Stimulated activated CD4-positive, alpha-beta T cell treated with anti-CD3 and anti-CD28 coated beads, Interleukin-12 subunit alpha, Interleukin-12 subunit beta, amount 100 ng/mL, for 4 hours (primary cell): ENCODE measurements around the gene MEX3A.
A peak's percentile ranks its signal among the peaks of the same experiment; 100 is the strongest.

ENCODE experiments used
- DNase-seq: peaks from one replicate; pipeline ENCODE4 v3.0.0-alpha.2; 2020

The MEX3A gene

DNA sequence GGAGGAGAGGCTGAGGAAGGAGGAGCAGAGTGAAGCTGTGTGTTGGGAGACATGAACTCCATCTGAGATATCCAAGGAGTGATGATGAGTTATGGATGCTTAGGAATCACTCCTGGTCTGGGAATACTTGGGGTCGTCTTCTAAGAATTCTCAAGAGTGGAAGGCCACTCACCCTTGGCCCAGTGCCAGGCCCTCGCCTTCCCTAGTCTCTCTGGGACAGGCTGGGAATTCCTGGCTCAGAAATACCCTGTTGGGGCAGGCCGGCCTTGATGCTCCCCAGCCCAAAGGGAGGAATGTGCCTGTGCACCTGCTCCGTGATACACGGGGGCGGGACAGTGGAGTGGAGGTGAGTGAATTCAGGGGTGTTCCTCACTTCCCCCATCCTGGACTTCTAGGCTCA, 19.6 kb upstream of the MEX3A start:
- no peak for DNase-seq

DNA sequence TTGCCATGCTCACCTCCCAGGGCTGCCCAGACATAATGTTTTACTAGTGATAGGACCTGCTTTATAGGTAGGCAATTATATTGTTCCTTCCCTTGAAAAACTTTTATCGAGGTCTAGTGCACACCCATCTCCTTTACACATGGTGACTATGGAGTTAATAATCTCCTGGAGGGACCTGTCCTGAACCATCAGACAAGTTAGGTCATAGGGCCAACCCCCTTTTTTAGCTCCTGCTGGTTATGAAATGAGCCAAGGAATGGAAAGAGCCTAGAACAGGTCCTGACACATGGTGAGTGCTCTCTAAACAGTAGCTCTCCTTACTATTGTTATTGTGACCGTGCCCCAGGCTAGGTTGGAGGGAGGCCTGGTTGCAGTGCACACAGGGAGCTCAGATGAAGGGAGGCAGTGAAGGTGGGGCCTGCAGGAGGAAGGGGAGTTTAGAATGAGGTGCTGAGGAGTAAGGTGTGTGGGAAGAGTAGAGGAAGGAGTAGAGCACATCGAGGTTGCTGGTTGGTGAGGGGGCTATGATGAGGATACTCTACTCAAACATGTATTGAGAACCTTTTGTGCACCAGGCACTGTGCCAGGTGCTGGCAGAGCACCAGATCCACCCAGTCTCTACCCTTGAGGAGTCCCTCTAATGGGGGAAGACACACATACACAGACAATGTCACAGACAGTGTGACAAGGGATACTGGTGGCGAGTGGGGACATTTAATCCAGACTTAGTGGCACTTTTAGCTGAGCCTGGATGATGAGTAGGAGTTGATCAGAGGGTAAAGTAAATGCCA, 18.1 kb upstream of the MEX3A start:
- no peak for DNase-seq

DNA sequence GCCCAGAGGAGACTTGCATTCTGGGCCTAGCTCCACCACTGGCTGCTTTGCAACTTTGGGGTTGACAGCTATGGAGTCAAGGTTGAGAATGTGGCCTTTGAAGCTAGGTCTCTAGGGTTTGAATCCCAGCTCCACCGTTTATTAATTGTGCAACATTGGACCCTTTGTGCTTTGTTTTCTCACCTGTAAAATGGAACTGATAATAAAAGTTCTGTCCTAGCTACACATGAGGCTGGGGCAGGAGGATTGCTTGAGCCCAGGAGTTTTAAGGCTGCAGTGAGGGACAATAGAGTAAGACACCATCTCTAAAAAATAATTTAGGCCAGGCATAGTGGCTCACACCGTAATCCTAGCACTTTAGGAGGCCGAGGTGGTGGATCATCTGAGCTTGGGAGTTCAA, 17.0 kb upstream of the MEX3A start:
- no peak for DNase-seq

DNA sequence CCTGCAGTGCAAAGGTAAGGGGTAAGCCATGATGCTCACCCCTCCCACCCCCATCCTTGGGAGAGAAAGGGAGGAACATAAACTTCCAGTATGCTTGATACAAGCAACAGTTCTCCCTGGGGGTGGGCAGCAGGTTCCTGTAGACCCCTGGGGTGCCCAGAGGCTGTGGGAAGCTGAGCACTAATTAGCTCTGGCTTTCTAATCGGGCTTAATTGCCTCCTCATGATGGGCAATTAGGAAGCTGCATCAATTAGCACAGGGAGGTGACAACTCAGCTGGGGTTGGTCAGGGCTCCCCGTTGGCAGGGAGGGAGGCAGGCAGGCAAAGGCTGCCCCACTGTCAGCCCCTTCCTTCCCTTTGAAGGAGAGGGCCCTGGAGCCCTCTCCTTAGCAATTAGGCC, 16.5 kb upstream of the MEX3A start:
- DNase-seq: no peak

DNA sequence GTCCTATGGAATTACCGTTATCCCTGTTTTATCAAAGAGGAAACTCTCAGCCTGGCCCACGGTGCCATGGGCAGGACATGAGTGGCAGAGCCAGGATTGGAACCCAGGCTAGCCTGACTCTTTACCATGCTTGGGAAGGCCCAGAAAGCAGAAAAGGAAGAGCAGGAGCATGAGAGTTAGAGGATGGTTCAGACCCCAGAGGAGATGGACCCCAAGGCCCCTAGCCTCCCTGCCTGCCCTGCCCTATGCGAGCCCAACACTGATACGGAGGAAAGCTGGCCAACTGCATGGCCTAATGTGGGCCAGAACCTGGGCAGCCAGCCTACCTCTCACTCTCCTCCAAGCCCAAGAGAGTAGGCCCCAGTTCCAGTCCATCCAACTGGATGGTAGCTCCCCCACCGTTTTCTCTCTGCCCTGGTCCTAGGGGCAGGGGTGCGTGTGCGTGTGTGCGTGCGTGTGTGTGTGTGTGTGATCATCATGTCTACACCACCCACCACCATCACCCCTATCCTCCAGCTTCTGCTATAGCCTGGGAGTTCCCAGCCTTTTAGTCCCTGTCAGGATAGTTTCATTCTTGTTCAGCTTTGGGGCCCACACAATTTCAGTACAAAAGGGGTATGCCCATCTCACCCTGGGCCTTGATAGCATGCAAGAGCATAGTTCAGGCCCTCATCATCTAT, 15.4 kb upstream of the MEX3A start:
- peak; percentile 43 for DNase-seq

DNA sequence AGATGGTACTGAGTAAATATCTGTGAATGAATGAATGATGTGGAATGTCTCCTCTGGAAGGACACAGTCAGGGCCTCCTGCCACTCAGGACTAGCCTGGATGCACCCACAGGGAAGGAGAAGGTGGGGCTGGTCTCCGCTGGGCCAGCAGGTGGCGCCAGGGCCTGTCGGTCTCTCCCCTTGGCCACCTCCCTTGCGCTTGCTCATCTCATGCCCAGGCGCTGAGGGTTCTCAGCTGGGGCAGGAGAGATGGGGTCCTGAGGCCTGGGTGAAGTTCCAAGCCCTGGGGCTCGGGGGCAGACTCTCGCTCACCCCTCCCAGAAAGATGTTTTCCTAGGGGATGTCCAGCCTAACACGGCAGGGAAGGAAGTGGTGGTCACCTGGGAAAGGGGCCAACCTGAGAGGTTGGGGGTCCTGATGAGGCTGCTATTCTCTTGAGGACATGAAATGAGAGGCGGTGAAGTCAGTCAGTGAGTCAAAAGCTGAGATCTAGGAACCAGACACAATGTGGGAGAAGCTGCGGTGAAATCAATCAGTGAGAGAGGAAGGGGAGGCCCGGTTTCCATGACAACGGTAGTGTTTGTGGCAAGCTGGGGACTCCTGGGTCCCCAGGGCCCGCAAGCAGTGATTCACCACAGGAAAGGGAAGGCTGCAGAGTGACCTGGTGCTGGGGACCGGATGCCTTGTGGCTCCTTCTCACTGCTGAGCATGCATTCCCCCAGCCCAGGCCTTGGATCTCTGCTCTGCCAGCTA, 14.6 kb upstream of the MEX3A start:
- DNase-seq: peak; percentile 83

- no peak for DNase-seq
Observed at GRCh38 chr1:156095906-156096508, 13.7 kb upstream of the MEX3A start.

GRCh38 chr1:156091610-156092009, 9.3 kb upstream of the MEX3A start:
- no peak for DNase-seq

- peak; percentile 91 for DNase-seq
Observed at GRCh38 chr1:156090840-156091188, 8.5 kb upstream of the MEX3A start.

DNA sequence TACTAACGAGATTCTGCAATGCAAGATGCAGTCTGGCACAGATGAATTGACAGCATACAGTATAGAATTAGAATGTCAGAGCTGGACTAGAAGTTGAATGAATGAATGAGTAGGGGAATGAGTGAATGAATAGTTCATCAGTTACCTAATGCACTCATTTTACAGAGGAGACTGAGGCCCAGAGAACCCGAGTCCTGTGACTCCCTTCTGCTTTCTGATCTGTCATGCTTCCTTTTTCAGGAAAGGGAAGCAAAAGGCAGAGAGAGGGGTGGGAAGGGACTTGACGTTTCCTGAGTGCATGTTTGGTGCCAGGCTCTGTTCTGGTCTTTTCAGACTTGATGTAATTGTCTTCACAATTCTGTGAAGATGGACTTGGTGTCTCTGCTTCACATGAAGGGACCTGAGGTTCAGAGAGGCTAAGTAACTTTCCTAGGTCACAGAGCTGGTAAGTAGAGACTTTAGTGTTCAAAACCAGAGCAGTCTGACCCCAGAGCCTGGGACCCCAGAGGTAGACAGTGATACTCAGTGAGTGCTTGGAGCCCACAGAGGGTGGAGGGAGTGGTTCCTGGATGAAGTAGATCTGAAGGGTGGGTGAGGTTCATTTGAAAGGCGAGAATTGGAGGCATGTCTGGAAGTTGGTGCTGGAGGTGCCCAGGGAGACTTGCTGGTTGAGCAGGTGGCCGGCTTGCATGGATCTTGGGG, 8.0 kb upstream of the MEX3A start:
- DNase-seq: no peak

DNA sequence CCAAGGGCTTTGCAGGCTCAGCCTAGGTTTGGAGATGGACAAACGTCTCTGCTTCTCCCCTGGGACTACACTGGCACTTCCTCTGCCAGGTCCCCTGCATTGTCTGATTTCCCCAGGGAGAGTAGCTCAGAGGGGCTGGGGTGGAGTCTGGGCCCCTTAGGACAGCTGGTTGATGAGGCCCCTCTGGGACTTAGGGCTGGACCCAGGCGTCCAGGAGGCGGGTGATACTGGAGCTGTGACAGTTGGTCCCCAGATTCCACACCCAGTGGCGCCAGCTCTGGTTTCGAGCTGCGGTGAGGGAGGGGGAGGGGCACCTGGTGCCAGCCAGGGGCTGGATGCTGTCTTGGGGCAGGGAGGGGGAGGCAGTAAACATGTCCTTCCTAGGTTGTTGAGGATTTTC, 7.4 kb upstream of the MEX3A start:
- DNase-seq: no peak

- no peak for DNase-seq
Observed at GRCh38 chr1:156086256-156086662, 4.0 kb upstream of the MEX3A start.

DNA sequence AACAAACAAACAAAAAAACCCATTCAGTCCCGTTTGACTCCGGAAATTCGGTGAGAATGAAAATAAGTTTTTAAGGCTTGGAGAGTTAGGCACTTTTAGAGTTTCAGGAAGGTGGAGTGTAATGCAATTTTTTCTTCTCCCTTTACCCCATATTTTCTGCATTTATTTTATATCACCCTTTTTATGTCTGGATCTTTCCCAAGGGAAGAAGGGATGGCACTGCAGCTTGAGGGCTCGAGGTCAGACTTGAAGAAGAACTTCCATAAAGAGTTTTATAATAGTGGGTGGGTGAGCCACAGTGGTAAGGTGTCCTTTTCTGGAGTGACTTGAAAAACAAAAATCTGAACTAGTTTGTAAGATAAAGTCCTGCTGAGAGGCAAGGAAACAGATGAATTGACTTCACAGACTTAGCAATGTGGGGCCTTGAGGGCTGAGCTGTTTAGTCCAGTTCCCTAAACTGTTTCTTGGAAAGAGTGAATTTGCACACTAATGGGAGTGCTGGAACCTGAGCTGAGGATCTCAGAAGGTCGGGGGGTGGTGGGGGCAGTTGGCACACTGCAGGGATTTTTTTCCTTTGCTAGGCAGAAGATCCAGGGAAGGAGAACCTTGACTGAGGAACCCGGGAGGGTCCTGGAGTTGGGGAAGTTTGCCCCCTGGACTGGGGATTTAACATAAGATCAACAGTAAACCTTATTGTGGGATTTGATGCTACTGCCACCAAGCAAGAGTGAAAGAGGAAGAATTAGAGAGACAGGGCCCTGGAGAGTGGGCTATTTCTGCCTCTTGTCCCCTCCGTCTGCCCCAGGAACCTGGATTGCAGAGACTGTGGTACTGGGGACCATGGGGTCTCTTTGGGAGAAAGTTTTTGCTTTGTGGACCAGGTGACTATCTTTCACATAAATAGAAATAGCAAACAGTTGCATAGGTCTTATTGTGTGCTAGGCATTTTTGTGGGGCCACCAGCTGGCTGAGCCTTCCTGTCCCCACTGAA, 1.8 kb upstream of the MEX3A start:
- no peak for DNase-seq

- DNase-seq: no peak
Observed at GRCh38 chr1:156081917-156082308, 352 bp downstream of the MEX3A start.

- DNase-seq: no peak
Observed at GRCh38 chr1:156081180-156081916, 917 bp downstream of the MEX3A start.

- DNase-seq: no peak
Observed at GRCh38 chr1:156080863-156081179, 1.4 kb downstream of the MEX3A start.

- DNase-seq: no peak
Observed at GRCh38 chr1:156080241-156080862, 1.9 kb downstream of the MEX3A start.

DNA sequence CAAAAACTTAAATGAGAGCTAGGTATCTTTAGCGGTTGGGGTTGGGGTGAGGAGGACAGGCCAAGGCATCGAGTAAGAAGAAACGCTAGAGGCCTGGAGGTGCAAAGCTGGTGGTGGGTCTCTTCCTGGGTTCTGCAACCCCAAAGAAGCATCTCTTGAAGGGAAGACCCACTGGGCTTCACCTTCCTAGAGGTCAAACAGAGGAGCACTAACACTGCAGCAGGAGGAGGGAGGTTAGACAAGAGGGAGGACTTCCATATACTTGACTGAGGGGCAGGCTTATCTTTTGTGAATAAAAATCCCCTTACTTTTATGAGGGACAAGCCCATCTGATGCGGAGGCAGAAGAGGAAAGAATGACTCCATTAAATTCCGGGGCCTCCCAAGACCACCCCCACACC, 2.5 kb downstream of the MEX3A start:
- no peak for DNase-seq

DNA sequence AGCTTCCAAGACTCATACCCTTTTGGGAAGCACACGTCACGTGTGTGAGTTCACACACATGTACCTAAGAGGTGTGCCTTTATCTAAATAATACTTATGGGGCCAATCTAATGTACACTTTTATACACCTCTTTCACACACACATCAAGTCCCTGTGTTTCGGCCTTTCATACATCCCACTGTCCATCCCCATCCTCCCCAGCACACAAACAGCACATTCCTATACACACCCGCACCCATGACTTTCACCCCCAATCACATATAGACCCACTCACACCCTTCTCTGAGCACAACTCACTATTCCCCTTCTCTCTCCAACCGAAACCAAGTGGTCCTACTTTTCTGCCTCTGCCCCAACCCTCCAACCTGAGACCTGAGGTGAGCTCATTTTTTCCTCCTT, 3.5 kb downstream of the MEX3A start:
- no peak for DNase-seq

DNA sequence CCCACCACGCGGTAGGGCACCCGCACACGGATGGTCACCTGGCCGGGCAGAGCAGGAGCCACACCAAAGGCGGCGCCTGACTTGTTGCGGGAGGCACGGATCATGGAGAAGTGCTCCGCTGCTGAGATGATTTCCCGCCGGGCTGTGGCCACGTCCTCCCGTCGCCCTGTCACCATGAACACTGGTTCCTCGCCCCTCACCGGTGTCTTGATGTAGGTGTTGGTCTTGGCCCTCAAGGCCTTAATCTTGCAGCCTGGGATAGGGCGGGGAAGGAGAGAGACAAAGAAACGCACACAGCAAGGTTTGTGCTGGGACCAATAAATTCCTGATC, 4.9 kb downstream of the MEX3A start:
- DNase-seq: no peak
